LNCAP (cell line): ENCODE measurements around the gene GRID1.

Experiments used
- CTCF ChIP-seq: fragments of 450-650 bp; IDR thresholded peaks from 2 replicates; pipeline ENCODE4 v1.5.1; 2017; ENCODE audit warnings: mild to moderate bottlenecking

The GRID1 gene

GRCh38 chr10:86153751-86154150 lies 212.8 kb downstream of the GRID1 start:
- TF ChIP-seq CTCF, result no peak

- no peak for TF ChIP-seq CTCF
Measured at GRCh38 chr10:86152911-86153310, 213.7 kb downstream of the GRID1 start.

- TF ChIP-seq CTCF, result no peak
Measured at GRCh38 chr10:86152354-86152753, 214.2 kb downstream of the GRID1 start.

GRCh38 chr10:86151613-86152012 lies 215.0 kb downstream of the GRID1 start:
- no peak for TF ChIP-seq CTCF

- TF ChIP-seq CTCF, result no peak
Measured at GRCh38 chr10:86149257-86149656, 217.3 kb downstream of the GRID1 start.

GRCh38 chr10:86148117-86148516 lies 218.5 kb downstream of the GRID1 start:
- TF ChIP-seq CTCF, result no peak

- no peak for TF ChIP-seq CTCF
Measured at GRCh38 chr10:86144301-86144700, 222.3 kb downstream of the GRID1 start.

- TF ChIP-seq CTCF, result no peak
Measured at GRCh38 chr10:86141896-86142295, 224.7 kb downstream of the GRID1 start.
